Activated naive CD8-positive, alpha-beta T cell treated with anti-CD3 and anti-CD28 coated beads, Interleukin-2, amount 50 U/mL, for 24 hours (primary cell): Measurements from ENCODE around the gene GSK3A.

Experiments used
- ATAC-seq: fragments of 150-1000 bp; cut with Tn5 transposase; one replicate; pipeline ENCODE4 v1.10.0; 2021
- DNase-seq: peaks from one replicate; pipeline ENCODE4 v3.0.0; 2021
- H3K27ac Mint-ChIP-seq: one replicate; pipeline ENCODE4 v1.8.0; 2021; ENCODE audit warnings: mild to moderate bottlenecking, mixed read lengths
- H3K27me3 Mint-ChIP-seq: one replicate; pipeline ENCODE4 v1.8.0; 2021; ENCODE audit warnings: mixed read lengths
- H3K36me3 Mint-ChIP-seq: one replicate; pipeline ENCODE4 v1.8.0; 2021; ENCODE audit warnings: low read depth, mixed read lengths
- H3K4me1 Mint-ChIP-seq: one replicate; pipeline ENCODE4 v1.8.0; 2021; ENCODE audit warnings: mixed read lengths
- H3K4me3 Mint-ChIP-seq: one replicate; pipeline ENCODE4 v1.8.0; 2021; ENCODE audit warnings: mild to moderate bottlenecking, moderate library complexity, mixed read lengths
- H3K9me3 Mint-ChIP-seq: one replicate; pipeline ENCODE4 v1.8.0; 2021; ENCODE audit warnings: mixed read lengths

GSK3A gene

GRCh38 chr19:42235181-42235580 lies 7.2 kb downstream of the GSK3A start:
- DNase-seq (no peak), ATAC-seq (no peak)
- Mint-ChIP-seq H3K4me3 (no peak overlapping the region), H3K27ac (peak overlapping the region; percentile 23), H3K36me3 (peaks cover 23% of the 10 kb centered on the region), H3K4me1 (peaks cover 12% of the 10 kb centered on the region), H3K9me3 (no peaks in the 10 kb centered on the region), H3K27me3 (no peaks in the 10 kb centered on the region)

- no peak for DNase-seq
- no peak for ATAC-seq
- Mint-ChIP-seq H3K27ac (no peak overlapping the region), H3K27me3 (no peaks in the 10 kb centered on the region), H3K4me1 (peaks cover 9% of the 10 kb centered on the region), H3K9me3 (no peaks in the 10 kb centered on the region), H3K4me3 (no peak overlapping the region), H3K36me3 (peaks cover 23% of the 10 kb centered on the region)
These were observed 8.0 kb downstream of the GSK3A start for GRCh38 chr19:42234364-42234763.

- DNase-seq (no peak), ATAC-seq (no peak)
- Mint-ChIP-seq H3K27ac (no peak overlapping the region), H3K27me3 (no peaks in the 10 kb centered on the region), H3K9me3 (no peaks in the 10 kb centered on the region), H3K4me3 (no peak overlapping the region), H3K4me1 (peaks cover 6% of the 10 kb centered on the region), H3K36me3 (peaks cover 21% of the 10 kb centered on the region)
These were observed 8.6 kb downstream of the GSK3A start for GRCh38 chr19:42233678-42234292.

GRCh38 chr19:42233106-42233505 lies 9.3 kb downstream of the GSK3A start:
- ATAC-seq, result no peak

GRCh38 chr19:42232435-42232834 lies 10.0 kb downstream of the GSK3A start:
- Mint-ChIP-seq H3K27ac (peak overlapping the region; percentile 13), H3K4me1 (peaks cover 8% of the 10 kb centered on the region), H3K4me3 (no peak overlapping the region), H3K9me3 (no peaks in the 10 kb centered on the region), H3K27me3 (no peaks in the 10 kb centered on the region), H3K36me3 (peaks cover 23% of the 10 kb centered on the region)
- DNase-seq, result no peak
- no peak for ATAC-seq

More at GRCh38 chr19:42233106-42233505, 9.3 kb downstream of the GSK3A start:
- no peak for DNase-seq
- Mint-ChIP-seq H3K27me3 (no peaks in the 10 kb centered on the region), H3K27ac (no peak overlapping the region), H3K36me3 (peaks cover 21% of the 10 kb centered on the region), H3K4me3 (no peak overlapping the region), H3K9me3 (no peaks in the 10 kb centered on the region), H3K4me1 (peaks cover 8% of the 10 kb centered on the region)

GRCh38 chr19:42230571-42230970 lies 11.8 kb downstream of the GSK3A start:
- Mint-ChIP-seq H3K27me3 (no peaks in the 10 kb centered on the region), H3K9me3 (no peaks in the 10 kb centered on the region), H3K36me3 (peaks cover 38% of the 10 kb centered on the region), H3K4me1 (peaks cover 10% of the 10 kb centered on the region), H3K4me3 (no peak overlapping the region), H3K27ac (no peak overlapping the region)
- DNase-seq, result no peak
- no peak for ATAC-seq

GRCh38 chr19:42229855-42230351 lies 12.5 kb downstream of the GSK3A start:
- H3K9me3 Mint-ChIP-seq, result no peaks in the 10 kb centered on the region
- H3K4me1 Mint-ChIP-seq, result peaks cover 10% of the 10 kb centered on the region
- no peak for ATAC-seq
- no peaks in the 10 kb centered on the region for H3K27me3 Mint-ChIP-seq
- no peak overlapping the region for H3K4me3 Mint-ChIP-seq
- DNase-seq, result no peak
- H3K27ac Mint-ChIP-seq, result peak overlapping the region; percentile 75
- H3K36me3 Mint-ChIP-seq, result peaks cover 37% of the 10 kb centered on the region

GRCh38 chr19:42229301-42229854 lies 13.0 kb downstream of the GSK3A start:
- DNase-seq (no peak), ATAC-seq (no peak)
- no peaks in the 10 kb centered on the region for H3K9me3 Mint-ChIP-seq
- peaks cover 40% of the 10 kb centered on the region for H3K36me3 Mint-ChIP-seq
- peak overlapping the region; percentile 75 for H3K27ac Mint-ChIP-seq
- no peak overlapping the region for H3K4me3 Mint-ChIP-seq
- H3K27me3 Mint-ChIP-seq, result no peaks in the 10 kb centered on the region
- H3K4me1 Mint-ChIP-seq, result peaks cover 10% of the 10 kb centered on the region

GRCh38 chr19:42228641-42229040 lies 13.8 kb downstream of the GSK3A start:
- Mint-ChIP-seq H3K4me1 (peaks cover 10% of the 10 kb centered on the region), H3K36me3 (peaks cover 41% of the 10 kb centered on the region), H3K4me3 (no peak overlapping the region), H3K27ac (no peak overlapping the region), H3K9me3 (no peaks in the 10 kb centered on the region), H3K27me3 (no peaks in the 10 kb centered on the region)
- DNase-seq (no peak), ATAC-seq (no peak)

GRCh38 chr19:42226886-42227285 lies 15.5 kb downstream of the GSK3A start:
- no peak for DNase-seq
- Mint-ChIP-seq H3K4me1 (peaks cover 16% of the 10 kb centered on the region), H3K27ac (no peak overlapping the region), H3K9me3 (no peaks in the 10 kb centered on the region), H3K27me3 (no peaks in the 10 kb centered on the region), H3K4me3 (no peak overlapping the region), H3K36me3 (peaks cover 40% of the 10 kb centered on the region)
- ATAC-seq, result no peak

- ATAC-seq (no peak), DNase-seq (no peak)
- Mint-ChIP-seq H3K4me1 (peaks cover 21% of the 10 kb centered on the region), H3K4me3 (no peak overlapping the region), H3K27ac (no peak overlapping the region), H3K36me3 (peaks cover 36% of the 10 kb centered on the region), H3K9me3 (no peaks in the 10 kb centered on the region), H3K27me3 (no peaks in the 10 kb centered on the region)
These were observed 16.6 kb downstream of the GSK3A start for GRCh38 chr19:42225718-42226292.

- H3K9me3 Mint-ChIP-seq, result no peaks in the 10 kb centered on the region
- H3K27me3 Mint-ChIP-seq, result no peaks in the 10 kb centered on the region
- DNase-seq (no peak), ATAC-seq (no peak)
- H3K4me3 Mint-ChIP-seq, result no peak overlapping the region
- H3K27ac Mint-ChIP-seq, result no peak overlapping the region
- H3K36me3 Mint-ChIP-seq, result peaks cover 37% of the 10 kb centered on the region
- peaks cover 27% of the 10 kb centered on the region for H3K4me1 Mint-ChIP-seq
These were observed 17.3 kb downstream of the GSK3A start for GRCh38 chr19:42224940-42225717.

- Mint-ChIP-seq H3K4me3 (peak overlapping the region; percentile 96), H3K36me3 (peaks cover 20% of the 10 kb centered on the region), H3K27me3 (peaks cover 3% of the 10 kb centered on the region), H3K27ac (peak overlapping the region; percentile 94), H3K9me3 (no peaks in the 10 kb centered on the region), H3K4me1 (peaks cover 51% of the 10 kb centered on the region)
- ATAC-seq (no peak), DNase-seq (no peak)
These were observed 21.7 kb downstream of the GSK3A start for GRCh38 chr19:42220751-42221097.

GRCh38 chr19:42219812-42220750 lies 22.3 kb downstream of the GSK3A start, which contains the start of gene ZNF526:
TSS of gene ZNF526 (plus strand) at chr19:42220312. CDS start at chr19:42224404, 4,092 bp downstream.
- Mint-ChIP-seq H3K4me1 (peaks cover 58% of the 10 kb centered on the region), H3K4me3 (peak within 1 kb of the TSS; percentile 96), H3K27me3 (peaks cover 3% of the 10 kb centered on the region), H3K27ac (peak within 1 kb of the TSS; percentile 94), H3K9me3 (no peaks in the 10 kb centered on the region), H3K36me3 (peaks cover 16% of the 10 kb centered on the region)
- DNase-seq (peak; percentile 97), ATAC-seq (peak; percentile 89)
